ENCODE results near the gene GALNTL6.

- TF ChIP-seq CTCF (conservative IDR thresholded peaks at IDR 0.05; ENCODE audit: low read length), result no peak
- no peak for TF ChIP-seq EZH2phosphoT487 (IDR thresholded peaks at IDR 0.05; ENCODE audit: borderline replicate concordance)
Observed at GRCh38 chr4:172778583-172778982, 965.4 kb downstream of the GALNTL6 start.
